ENCODE results near the gene DGCR8.

Gene DGCR8

DNA sequence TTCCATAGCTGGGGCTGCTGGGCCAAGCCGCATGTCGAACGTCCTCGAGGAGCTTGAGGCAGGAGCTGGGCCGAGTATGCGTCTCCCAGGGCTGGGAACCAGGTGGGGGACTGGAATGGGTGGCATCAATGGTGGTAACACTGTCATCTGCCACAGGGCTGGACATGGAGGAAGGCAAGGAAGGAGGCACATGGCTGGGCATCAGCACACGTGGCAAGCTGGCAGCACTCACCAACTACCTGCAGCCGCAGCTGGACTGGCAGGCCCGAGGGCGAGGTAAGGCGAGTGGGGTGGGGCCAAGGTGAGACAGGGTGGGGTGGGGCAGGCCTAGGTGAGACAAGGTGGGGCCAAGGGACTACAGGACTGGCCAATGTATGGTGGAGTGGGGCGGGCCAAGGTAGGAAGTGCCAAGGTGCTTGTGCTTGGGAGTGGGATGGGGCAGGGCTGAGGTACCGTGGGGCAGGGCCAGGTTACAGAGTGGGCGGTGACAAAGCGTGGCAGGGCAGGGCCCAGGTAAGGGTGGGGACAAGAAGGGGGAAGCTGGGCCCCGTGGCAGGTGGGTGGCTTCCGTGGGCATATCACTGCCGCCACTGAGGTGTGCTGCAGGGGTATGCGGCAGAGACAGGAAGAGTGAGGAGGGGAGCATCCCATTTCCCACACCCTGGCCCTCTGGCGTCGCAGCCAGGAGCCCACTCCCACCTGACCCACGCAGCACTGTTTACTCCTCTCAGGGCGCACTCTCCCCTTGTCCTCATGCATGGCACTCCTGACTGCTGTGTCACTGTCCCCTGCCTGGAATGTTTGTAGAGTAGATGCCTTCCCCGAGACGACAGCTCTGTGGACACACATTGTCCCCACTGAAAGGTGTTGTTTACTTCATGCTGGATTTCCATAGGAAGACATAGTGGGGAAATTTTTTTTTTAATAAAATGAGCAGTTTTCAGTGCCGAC lies 27.5 kb upstream of the DGCR8 start:
- no peak for DNase-seq (ENCODE audit: low read depth, low spot score)

DNA sequence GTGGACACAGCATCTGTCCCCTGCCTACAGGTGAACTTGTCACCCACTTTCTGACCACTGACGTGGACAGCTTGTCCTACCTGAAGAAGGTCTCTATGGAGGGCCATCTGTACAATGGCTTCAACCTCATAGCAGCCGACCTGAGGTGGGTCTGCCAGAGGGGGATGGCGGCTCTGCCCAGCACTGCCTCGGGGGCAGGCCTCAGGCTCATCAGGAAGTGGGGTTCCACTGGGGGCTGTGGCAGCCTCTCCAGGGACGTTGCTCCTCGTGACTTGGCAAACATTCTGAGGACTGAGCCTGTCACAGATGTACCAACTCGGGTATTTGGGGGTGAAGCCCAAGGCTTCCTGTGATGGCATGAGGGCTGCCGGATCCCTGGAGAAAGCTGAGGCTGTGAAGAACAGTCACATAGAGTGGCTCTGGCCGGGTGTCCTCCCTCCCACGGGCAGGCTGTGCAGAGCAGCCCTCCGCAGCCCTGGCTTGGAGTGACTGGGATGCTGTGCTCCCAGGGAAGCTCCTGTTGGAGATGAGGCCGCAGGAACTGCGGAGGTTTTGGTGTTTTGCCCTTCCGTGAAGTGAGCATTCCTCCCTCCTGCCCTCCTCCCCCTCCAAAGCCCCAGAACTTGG lies 26.5 kb upstream of the DGCR8 start:
- DNase-seq (ENCODE audit: low read depth, low spot score), result no peak

DNA sequence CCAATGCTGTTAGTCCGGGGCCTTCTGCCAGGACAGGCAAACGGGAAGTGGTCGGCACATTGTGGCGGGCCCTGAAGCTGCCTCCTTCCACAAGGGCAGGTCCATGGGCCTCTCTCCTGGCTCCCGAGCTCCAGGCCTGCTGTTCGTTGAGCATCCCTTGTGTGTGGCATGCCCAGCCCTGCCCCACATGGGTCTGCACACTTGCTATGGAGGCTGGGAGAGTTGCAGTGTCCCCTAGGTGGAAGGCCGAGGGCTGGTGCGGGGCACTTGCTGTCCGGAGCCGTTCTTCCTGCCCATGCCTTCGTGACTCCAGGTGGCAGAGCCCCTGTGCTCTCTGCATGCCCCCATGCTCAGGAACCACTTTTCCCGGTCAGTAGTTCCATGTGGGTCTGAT lies 26.0 kb upstream of the DGCR8 start:
- DNase-seq (ENCODE audit: low read depth, low spot score), result peak; percentile 11

DNA sequence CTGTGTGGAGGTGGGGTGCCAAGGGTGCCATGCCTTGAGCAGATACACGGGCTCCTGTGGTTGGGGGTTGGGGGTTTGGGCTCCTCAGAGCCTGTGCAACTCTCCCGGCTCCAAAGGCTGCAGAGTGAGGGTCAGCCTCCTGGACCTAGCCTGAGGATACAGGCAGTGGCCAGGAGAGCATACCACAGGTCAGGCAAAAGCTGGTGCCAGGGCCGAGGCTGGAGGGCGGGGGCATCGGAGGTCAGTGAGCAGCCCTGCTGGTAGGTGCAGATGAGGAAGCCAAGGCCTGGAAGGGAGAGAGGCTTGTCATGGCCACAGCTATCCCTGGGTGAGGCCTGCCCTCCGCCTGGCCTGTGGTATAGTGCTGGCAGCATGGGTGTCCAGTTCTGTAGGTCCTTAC lies 25.6 kb upstream of the DGCR8 start:
- DNase-seq (ENCODE audit: low read depth, low spot score), result no peak

DNA sequence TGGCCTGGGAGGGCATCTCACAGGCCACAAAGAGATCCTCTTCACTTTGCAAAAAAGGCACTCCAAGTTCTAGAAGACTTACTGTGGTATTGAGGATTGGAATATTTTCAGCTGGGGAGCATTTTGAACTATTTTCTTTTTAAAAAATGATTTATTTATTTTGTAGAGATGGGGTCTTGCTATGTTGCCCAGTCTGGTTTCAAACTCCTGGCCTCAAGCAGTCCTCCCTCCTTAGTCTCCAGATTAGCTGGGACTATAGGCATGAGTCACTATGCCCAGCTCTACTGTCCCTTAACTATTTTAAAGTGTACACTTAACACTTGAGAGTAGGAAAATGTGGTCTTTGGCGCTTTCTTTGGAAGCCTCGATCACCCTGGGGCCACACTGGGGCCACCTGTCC lies 24.9 kb upstream of the DGCR8 start:
- DNase-seq (ENCODE audit: low read depth, low spot score), result no peak

DNA sequence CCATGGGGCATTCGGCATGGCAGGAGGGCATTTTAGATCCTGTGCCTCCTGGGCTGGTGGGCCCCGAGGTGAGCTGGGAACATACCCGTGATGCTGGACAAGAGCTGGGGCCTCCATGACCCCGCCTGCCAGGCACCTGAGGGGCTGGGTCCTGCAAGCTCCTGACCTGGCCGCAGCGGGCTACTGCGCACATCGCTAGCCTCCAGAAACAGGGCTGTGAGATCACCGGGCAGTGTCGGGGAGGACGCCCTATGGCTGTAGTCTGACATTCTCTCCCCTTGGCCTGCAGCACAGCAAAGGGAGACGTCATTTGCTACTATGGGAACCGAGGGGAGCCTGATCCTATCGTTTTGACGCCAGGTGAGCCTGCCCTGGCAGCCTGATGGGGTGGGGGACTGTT lies 24.4 kb upstream of the DGCR8 start:
- DNase-seq (ENCODE audit: low read depth, low spot score), result no peak

DNA sequence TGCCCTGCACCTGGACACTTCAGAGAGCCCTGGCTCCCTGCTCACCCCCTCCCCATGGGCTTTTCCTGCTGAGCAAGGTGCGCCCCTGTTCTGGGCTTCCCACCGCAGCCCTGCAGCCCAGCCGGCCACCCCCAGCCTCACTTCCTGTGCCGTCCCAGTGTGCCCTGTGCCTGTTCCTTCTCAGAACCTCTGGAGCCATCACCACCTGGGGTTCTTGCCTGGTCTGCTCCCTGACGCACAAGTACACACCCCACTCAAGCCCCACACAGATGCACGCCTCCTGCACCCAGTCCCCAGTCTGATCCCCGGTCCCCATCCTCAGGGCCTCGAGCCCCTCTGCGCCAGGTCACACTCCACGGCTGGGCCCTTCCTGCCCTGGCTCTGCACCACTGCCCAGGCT lies 23.9 kb upstream of the DGCR8 start:
- DNase-seq (ENCODE audit: low read depth, low spot score), result no peak

DNA sequence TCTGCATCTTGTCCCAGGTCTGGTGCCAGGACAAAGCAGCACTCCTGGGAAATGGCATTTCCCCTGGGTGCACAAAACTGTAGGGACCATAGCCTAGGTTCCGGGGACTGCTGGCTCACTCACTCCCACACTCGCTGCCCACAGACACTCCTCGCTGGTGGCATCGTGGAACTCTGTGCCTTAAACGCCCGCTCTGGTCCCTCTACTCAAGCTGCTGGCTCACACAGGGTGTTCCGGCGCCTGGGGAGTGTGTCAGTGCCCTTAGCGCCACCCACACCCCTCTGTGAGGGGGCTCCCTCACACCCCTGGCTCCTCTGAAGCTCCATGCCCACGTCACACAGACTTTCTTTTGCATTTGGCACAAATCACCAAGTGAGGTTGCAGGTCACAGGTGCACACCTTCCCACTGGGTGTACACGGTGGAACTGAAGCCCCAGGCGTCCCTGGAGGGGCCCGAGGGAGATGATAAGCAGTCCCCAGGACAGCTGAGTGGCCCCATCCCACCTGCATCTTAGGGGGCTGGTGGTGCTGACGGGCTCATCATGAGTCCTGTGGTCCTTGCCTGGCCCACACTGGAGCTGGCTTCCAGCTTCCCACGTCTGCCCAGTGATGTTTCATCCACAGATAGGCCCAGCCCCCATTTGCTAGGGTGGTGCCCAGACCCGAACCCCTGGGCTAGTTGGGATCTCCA lies 23.2 kb upstream of the DGCR8 start:
- no peak for DNase-seq (ENCODE audit: low read depth, low spot score)

DNA sequence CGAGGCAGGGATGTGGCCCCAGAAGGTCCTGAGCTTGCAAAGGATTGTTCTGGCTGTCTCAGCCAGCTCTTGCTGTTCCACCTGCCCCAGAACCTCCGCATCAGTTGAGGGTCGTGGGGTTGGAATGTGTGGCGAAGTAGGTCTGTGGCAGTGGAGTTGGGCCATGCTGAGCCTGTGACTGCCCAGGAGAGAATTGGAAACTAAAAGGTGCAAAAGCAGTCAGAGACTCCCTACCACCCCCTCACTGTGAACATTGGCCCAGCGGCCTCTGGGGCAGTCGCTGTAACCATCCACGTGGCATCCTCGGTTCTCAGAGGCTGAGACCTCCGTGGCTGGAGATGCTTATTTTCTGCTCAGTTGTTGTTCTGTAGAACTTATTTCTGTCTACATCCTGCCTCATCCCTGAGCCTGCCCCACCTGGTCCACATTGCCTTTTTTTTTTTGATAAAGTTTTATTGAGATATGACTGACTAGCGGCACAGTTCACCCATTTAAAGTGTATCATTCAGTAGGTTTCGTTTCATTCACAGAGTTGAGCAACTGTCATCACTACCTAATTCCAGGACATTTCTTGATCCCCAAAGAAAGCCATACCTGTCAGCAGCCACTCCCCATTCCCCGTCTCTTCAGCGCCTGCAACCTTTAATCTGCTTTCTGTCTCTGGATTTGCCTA lies 22.3 kb upstream of the DGCR8 start:
- no peak for DNase-seq (ENCODE audit: low read depth, low spot score)

DNA sequence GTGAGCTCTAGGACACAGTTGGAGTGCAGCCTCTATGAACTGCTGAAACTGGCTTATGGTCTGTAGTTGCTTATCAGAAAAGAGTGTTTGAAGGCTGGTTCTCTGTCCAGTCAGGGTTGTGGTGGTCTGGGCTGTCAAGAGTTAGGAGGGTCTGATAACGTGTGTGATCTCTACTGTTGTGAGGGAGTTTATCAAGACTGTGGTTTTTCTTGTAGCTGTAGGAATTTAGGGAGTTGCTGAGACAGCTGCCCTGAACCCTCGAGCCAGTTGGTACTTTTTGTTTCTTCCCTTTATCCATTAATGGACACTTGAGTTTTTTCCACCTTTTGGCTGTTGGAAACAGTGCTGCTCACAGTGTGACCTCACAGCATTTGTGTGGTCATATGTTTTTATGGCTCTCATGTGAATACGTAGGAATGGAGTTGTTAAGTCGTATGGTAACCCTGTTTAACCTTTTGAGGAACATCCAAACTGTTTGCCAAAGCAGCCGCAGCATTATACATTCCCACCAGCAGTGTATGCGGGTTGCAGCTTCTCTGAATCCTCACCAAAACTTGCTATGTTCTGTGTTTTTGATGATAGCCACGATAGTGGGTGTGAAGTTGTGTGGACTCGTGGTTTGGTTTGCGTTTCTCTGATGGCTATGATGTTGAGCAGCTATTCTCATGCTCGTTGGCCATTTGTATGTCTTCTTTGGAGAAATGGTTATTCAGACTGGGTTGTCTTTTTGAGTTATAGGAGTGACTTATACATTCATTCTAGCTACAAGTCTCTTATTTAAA lies 20.9 kb upstream of the DGCR8 start:
- no peak for DNase-seq (ENCODE audit: low read depth, low spot score)

DNA sequence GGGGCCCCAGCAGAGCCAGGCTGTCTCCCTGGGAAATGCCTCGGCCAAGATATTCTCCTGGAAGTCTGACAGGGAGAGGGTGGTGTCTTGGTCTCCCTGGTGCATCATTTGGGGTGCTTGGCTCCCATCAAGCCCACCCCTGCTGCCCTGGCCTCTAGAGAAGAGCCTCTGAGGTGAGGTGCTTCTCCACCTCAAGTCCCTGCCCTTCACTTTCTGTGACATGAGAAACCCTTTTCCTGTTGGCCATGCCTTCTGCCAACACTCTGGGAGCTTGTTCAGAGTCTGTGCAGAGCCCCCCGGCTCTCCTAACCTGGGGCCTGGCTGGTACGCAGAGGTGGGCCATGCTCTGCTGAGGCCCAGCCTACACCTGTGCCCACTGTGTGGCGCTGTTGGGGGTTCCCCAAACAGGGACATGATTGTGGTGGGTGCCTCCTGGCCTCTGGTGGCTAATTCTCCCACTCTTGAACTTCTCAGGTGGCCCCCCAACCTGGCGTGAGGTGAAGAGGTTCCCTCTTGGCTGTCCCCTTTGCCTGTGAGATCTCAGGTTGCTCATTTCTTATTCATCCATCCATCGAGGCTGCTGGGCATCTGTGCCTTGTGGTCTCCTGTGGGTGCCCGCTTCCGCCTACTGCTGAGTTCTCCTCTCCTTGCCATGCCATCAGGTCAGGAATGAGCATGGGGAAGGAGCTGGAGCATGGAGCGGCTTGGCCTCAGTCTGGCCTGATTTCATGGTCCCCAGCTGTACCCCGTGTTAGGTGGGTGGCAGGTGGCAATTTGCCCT lies 19.2 kb upstream of the DGCR8 start:
- no peak for DNase-seq (ENCODE audit: low read depth, low spot score)

DNA sequence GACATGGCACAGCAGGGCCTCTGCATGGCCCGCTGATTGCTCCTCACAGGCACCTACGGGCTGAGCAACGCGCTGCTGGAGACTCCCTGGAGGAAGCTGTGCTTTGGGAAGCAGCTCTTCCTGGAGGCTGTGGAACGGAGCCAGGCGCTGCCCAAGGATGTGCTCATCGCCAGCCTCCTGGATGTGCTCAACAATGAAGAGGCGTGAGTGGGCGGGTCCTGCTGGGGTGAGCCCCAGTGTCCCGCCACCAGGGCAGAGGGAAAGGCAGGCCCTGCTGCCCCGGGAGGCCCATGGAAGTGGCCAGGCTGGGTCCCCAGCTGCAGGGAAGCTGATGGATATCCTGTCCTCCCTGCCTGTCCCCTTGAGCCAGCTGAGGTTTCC lies 18.6 kb upstream of the DGCR8 start:
- DNase-seq (ENCODE audit: low read depth, low spot score), result peak; percentile 32

DNA sequence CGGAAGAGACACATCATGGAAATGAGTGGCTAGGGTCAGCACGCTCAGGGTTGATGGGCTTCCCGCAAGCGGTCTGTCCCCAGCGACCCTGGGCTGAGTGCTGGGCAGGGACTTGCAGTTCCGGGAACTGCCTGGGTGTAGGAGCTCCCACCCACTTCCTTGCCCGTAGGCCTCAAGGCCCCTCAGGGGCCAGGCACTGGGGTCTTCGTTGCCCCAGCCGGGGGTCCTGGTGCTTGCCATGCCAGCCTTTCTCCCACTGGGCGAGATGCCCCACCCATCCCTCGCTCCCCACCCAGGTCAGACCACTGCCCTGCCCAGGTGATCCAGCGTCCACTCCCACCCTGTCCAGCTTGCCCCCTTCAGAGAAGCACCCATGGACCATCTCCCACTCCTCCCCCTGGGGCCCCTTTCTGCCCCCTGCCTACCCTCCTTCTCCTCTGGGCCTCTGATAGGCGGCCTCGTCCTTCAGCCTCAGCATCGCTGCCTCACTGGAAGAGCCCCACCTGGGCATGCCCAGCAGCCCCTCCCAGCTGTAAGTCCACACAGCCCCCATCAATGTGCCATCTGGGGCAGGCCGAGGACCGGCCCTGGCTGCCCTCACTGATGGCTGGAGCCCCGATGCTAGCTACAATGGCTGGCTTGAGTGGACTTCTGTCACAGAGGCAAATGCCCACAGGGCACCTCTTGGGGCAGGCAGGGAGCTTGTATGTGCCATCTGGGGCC lies 17.8 kb upstream of the DGCR8 start:
- DNase-seq (ENCODE audit: low read depth, low spot score), result no peak

DNA sequence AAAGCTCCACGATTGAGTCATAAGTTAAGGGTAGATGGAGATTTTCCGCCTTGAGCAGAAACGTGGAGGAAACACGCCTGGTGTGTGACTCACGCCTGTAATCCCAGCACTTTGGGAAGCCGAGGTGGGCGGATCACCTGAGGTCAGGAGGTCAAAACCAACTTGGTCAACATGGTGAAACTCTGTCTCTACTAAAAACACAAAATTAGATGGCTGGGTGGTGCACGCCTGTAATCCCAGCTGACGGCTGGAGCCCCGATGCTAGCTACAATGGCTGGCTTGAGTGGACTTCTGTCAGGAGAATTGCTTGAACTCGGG lies 17.3 kb upstream of the DGCR8 start:
- peak; percentile 53 for DNase-seq (ENCODE audit: low read depth, low spot score)

DNA sequence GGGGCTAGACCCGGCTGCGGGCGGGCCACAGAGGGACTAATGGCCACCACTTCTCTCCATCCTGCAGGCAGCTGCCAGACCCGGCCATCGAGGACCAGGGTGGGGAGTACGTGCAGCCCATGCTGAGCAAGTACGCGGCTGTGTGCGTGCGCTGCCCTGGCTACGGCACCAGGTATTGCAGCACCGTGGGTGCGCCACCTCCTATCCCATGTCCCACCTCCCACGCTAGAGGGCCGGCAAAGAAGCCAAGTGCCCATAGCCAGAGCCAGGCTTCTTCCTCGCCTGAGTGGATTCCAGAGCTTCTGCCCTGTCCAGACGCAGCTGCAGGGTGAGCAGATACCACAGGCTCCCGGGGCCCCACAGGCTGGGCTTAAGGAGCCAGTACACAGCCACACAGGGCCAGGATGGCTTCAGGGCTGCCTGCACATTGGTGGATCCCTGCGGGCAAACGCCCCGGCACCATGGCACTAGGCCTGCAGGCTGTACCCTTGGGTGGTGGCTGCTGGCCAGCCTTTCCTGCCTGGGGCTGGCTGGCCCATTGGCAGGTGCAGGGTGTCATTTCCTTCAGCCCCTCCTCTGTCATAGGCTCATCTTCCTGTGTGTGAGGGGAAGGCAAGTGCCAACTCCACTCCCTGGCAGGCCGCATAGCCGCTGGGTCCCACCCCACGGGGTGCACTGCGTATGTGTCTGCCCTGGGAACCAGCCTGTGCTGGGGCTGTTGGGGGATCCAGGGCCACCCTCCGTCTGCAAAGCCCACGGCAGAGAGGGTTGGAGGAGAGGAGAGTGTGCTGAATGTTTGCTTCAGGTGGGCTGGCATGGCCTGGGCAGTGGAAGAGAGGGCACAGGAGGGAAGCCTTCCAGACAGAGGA lies 16.5 kb upstream of the DGCR8 start:
- DNase-seq (ENCODE audit: low read depth, low spot score), result no peak

DNA sequence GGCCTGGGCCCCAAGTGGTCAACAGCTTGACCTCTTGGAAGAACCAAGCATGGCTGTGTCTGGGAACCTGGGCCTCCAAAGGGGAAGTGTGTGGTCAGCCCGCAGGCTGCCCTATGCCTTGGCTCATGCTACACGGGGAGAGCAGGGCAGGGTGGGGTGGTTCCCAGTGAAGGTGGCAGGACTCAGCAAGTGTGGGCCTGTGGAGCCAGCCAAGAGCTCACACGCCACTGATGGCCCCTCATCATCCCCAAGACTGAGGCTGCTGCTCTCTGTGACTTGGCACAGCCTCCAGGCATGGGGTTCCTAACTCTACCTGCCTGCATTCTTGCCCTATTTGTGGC lies 15.9 kb upstream of the DGCR8 start:
- no peak for DNase-seq (ENCODE audit: low read depth, low spot score)

DNA sequence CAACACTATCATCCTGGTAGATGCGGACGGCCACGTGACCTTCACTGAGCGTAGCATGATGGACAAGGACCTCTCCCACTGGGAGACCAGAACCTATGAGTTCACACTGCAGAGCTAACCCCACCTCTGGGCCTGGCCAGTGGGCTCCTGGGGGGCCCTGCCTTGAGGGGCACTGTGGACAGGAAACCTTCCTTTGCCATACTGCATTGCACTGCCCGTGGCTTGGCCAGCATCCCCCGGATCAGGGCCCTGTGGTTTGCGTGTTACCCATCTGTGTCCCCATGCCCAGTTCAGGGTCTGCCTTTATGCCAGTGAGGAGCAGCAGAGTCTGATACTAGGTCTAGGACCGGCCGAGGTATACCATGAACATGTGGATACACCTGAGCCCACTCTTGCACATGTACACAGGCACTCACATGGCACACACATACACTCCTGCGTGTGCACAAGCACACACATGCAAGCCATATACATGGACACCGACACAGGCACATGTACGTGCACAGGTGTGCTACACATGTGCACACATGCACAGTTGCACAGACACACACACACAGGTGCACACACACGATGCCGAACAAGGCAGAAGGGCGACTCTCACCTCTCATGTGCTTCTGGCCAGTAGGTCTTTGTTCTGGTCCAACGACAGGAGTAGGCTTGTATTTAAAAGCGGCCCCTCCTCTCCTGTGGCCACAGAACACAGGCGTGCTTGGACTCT lies 15.3 kb upstream of the DGCR8 start:
- no peak for DNase-seq (ENCODE audit: low read depth, low spot score)

DNA sequence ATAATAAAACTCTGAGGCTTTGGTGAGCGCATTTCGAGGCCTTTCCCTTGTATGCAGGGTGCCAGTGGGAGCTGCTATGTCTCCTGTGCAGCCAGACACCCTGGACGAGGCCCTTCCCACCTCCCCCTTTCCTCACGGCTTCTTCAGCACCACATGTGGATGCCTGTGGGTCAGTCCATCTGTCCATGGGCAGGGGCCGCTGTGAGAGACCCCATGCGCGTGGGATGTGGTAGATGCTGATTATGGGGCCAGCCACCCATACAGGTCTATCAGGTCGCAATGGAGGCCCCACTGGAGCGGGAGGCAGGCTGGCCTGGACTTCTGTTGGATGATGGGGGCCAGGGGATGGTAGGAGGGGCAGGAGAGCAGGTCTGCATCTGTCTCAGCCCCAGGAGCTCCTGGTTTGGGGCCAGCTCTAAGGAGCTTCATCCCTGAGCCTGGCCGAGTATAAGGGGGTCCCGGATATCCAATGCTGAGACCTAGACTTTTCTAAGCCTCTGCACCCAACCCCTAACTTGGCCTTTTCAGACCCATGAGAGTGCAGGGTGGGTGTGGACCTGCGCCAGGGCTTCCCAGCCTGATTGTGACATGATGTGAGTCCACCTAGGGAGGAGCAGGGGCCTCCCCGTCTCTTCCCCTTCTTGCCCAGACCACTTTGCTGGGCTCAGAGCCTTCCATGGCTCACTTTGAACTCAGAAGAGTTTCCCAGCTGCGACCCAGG lies 14.0 kb upstream of the DGCR8 start:
- DNase-seq (ENCODE audit: low read depth, low spot score), result no peak
